ENCODE data around the gene VGF. TPM values are rescaled to one million over a fixed set of nuclear protein-coding genes. Genes with fewer than 3 reads are reported as not detected.
"Not testable (repeated sequence)": the region's sequence is repeated elsewhere in the genome, so short reads cannot be mapped to it uniquely, and the experiment has no call there.

VGF gene
- total RNA-seq, 1 donor from 2014 or later: 0.21 TPM

- H3K4me1 Mint-ChIP-seq (ENCODE audit: low read depth): peaks cover 8% of the 10 kb centered on the region
- H3K4me3 Mint-ChIP-seq: no peak within 1 kb of the TSS
- no peak for DNase-seq (ENCODE audit: low spot score)
- H3K9me3 Mint-ChIP-seq: no peaks in the 10 kb centered on the region
- H3K27ac Mint-ChIP-seq: no peak within 1 kb of the TSS
- intact Hi-C loops (cut with micrococcal nuclease): no loop called here
- no peaks in the 10 kb centered on the region for H3K36me3 Mint-ChIP-seq (ENCODE audit: low read depth)
- peaks cover 29% of the 10 kb centered on the region for H3K27me3 Mint-ChIP-seq (ENCODE audit: insufficient read depth)
These were observed 35.7 kb upstream of the VGF start, which contains the start of gene MOGAT3 for GRCh38 chr7:101200862-101201599. Gene MOGAT3 (minus strand): TSS chr7:101201036. CDS start chr7:101200854, 182 bp downstream.

GRCh38 chr7:101200504-101200861, 35.1 kb upstream of the VGF start:
- no peaks in the 10 kb centered on the region for H3K36me3 Mint-ChIP-seq (ENCODE audit: low read depth)
- H3K4me1 Mint-ChIP-seq (ENCODE audit: low read depth): peaks cover 8% of the 10 kb centered on the region
- no peak for DNase-seq (ENCODE audit: low spot score)
- H3K27me3 Mint-ChIP-seq (ENCODE audit: insufficient read depth): peaks cover 29% of the 10 kb centered on the region
- H3K9me3 Mint-ChIP-seq: no peaks in the 10 kb centered on the region
- no peak overlapping the region for H3K4me3 Mint-ChIP-seq
- H3K27ac Mint-ChIP-seq: no peak overlapping the region
- intact Hi-C loops (cut with micrococcal nuclease): no loop called here

- H3K4me1 Mint-ChIP-seq (ENCODE audit: low read depth); H3K4me3 Mint-ChIP-seq; H3K36me3 Mint-ChIP-seq (ENCODE audit: low read depth); H3K27ac Mint-ChIP-seq; intact Hi-C loops (cut with micrococcal nuclease); DNase-seq (ENCODE audit: low spot score); H3K9me3 Mint-ChIP-seq: not testable (repeated sequence)
- peaks cover 29% of the 10 kb centered on the region for H3K27me3 Mint-ChIP-seq (ENCODE audit: insufficient read depth)
These were observed 34.2 kb upstream of the VGF start for GRCh38 chr7:101199522-101199921.

GRCh38 chr7:101198476-101198875, 33.1 kb upstream of the VGF start:
- Mint-ChIP-seq H3K4me3 (no peak overlapping the region), H3K9me3 (no peaks in the 10 kb centered on the region), H3K4me1 (ENCODE audit: low read depth) (no peaks in the 10 kb centered on the region), H3K27me3 (ENCODE audit: insufficient read depth) (peaks cover 27% of the 10 kb centered on the region), H3K27ac (no peak overlapping the region), H3K36me3 (ENCODE audit: low read depth) (no peaks in the 10 kb centered on the region)
- intact Hi-C loops (cut with micrococcal nuclease): no loop called here
- DNase-seq (ENCODE audit: low spot score): no peak

- peaks cover 26% of the 10 kb centered on the region for H3K27me3 Mint-ChIP-seq (ENCODE audit: insufficient read depth)
- no peak overlapping the region for H3K27ac Mint-ChIP-seq
- H3K4me1 Mint-ChIP-seq (ENCODE audit: low read depth): no peaks in the 10 kb centered on the region
- intact Hi-C loops (cut with micrococcal nuclease): no loop called here
- no peaks in the 10 kb centered on the region for H3K36me3 Mint-ChIP-seq (ENCODE audit: low read depth)
- H3K9me3 Mint-ChIP-seq: no peaks in the 10 kb centered on the region
- DNase-seq (ENCODE audit: low spot score): no peak
- no peak overlapping the region for H3K4me3 Mint-ChIP-seq
These were observed 32.6 kb upstream of the VGF start for GRCh38 chr7:101197991-101198390.

GRCh38 chr7:101195884-101196283, 30.5 kb upstream of the VGF start:
- H3K4me1 Mint-ChIP-seq (ENCODE audit: low read depth): peaks cover 5% of the 10 kb centered on the region
- H3K27ac Mint-ChIP-seq: no peak overlapping the region
- DNase-seq (ENCODE audit: low spot score): no peak
- no peak overlapping the region for H3K4me3 Mint-ChIP-seq
- no peaks in the 10 kb centered on the region for H3K9me3 Mint-ChIP-seq
- intact Hi-C loops (cut with micrococcal nuclease): no loop called here
- peaks cover 18% of the 10 kb centered on the region for H3K27me3 Mint-ChIP-seq (ENCODE audit: insufficient read depth)
- no peaks in the 10 kb centered on the region for H3K36me3 Mint-ChIP-seq (ENCODE audit: low read depth)

- intact Hi-C loops (cut with micrococcal nuclease): no loop called here
- H3K36me3 Mint-ChIP-seq (ENCODE audit: low read depth): no peaks in the 10 kb centered on the region
- DNase-seq (ENCODE audit: low spot score): no peak
- H3K4me3 Mint-ChIP-seq: no peak overlapping the region
- no peak overlapping the region for H3K27ac Mint-ChIP-seq
- peaks cover 12% of the 10 kb centered on the region for H3K27me3 Mint-ChIP-seq (ENCODE audit: insufficient read depth)
- H3K9me3 Mint-ChIP-seq: no peaks in the 10 kb centered on the region
- H3K4me1 Mint-ChIP-seq (ENCODE audit: low read depth): peaks cover 5% of the 10 kb centered on the region
These were observed 23.7 kb upstream of the VGF start for GRCh38 chr7:101189109-101189508.

- no peak overlapping the region for H3K27ac Mint-ChIP-seq
- no peaks in the 10 kb centered on the region for H3K9me3 Mint-ChIP-seq
- DNase-seq (ENCODE audit: low spot score): no peak
- intact Hi-C loops (cut with micrococcal nuclease): no loop called here
- H3K27me3 Mint-ChIP-seq (ENCODE audit: insufficient read depth): peaks cover 17% of the 10 kb centered on the region
- no peaks in the 10 kb centered on the region for H3K36me3 Mint-ChIP-seq (ENCODE audit: low read depth)
- no peak overlapping the region for H3K4me3 Mint-ChIP-seq
- H3K4me1 Mint-ChIP-seq (ENCODE audit: low read depth): peaks cover 9% of the 10 kb centered on the region
These were observed 21.6 kb upstream of the VGF start for GRCh38 chr7:101186844-101187428.

GRCh38 chr7:101186194-101186593, 20.8 kb upstream of the VGF start:
- H3K4me3 Mint-ChIP-seq: no peak overlapping the region
- H3K9me3 Mint-ChIP-seq: no peaks in the 10 kb centered on the region
- H3K4me1 Mint-ChIP-seq (ENCODE audit: low read depth): peaks cover 9% of the 10 kb centered on the region
- H3K27me3 Mint-ChIP-seq (ENCODE audit: insufficient read depth): peaks cover 20% of the 10 kb centered on the region
- intact Hi-C loops (cut with micrococcal nuclease): no loop called here
- DNase-seq (ENCODE audit: low spot score): no peak
- H3K27ac Mint-ChIP-seq: no peak overlapping the region
- no peaks in the 10 kb centered on the region for H3K36me3 Mint-ChIP-seq (ENCODE audit: low read depth)

- intact Hi-C loops (cut with micrococcal nuclease): no loop called here
- Mint-ChIP-seq H3K9me3 (no peaks in the 10 kb centered on the region), H3K36me3 (ENCODE audit: low read depth) (no peaks in the 10 kb centered on the region), H3K27ac (no peak overlapping the region), H3K27me3 (ENCODE audit: insufficient read depth) (peaks cover 27% of the 10 kb centered on the region), H3K4me3 (no peak overlapping the region), H3K4me1 (ENCODE audit: low read depth) (peaks cover 9% of the 10 kb centered on the region)
- DNase-seq (ENCODE audit: low spot score): no peak
These were observed 20.0 kb upstream of the VGF start for GRCh38 chr7:101185258-101185839.

GRCh38 chr7:101180130-101180755, 14.9 kb upstream of the VGF start, which contains the start of gene NAT16:
Gene NAT16 (minus strand): TSS chr7:101180293. CDS start chr7:101174807, 5,486 bp downstream.
- H3K4me1 Mint-ChIP-seq (ENCODE audit: low read depth): peaks cover 9% of the 10 kb centered on the region
- no peak within 1 kb of the TSS for H3K4me3 Mint-ChIP-seq
- H3K27ac Mint-ChIP-seq: no peak within 1 kb of the TSS
- intact Hi-C loops (cut with micrococcal nuclease): no loop called here
- peaks cover 58% of the 10 kb centered on the region for H3K27me3 Mint-ChIP-seq (ENCODE audit: insufficient read depth)
- H3K9me3 Mint-ChIP-seq: no peaks in the 10 kb centered on the region
- no peaks in the 10 kb centered on the region for H3K36me3 Mint-ChIP-seq (ENCODE audit: low read depth)
- no peak for DNase-seq (ENCODE audit: low spot score)

- Mint-ChIP-seq H3K9me3 (no peaks in the 10 kb centered on the region), H3K27ac (no peak overlapping the region), H3K27me3 (ENCODE audit: insufficient read depth) (peaks cover 63% of the 10 kb centered on the region), H3K4me3 (no peak overlapping the region), H3K36me3 (ENCODE audit: low read depth) (no peaks in the 10 kb centered on the region), H3K4me1 (ENCODE audit: low read depth) (peaks cover 9% of the 10 kb centered on the region)
- intact Hi-C loops (cut with micrococcal nuclease): loop anchor here (10.0 kb wide), 2 partner anchors 125 to 215 kb away; partner anchors contain the start of gene MUC12
- no peak for DNase-seq (ENCODE audit: low spot score)
These were observed 14.3 kb upstream of the VGF start for GRCh38 chr7:101179713-101180112.

GRCh38 chr7:101179117-101179516, 13.7 kb upstream of the VGF start:
- Mint-ChIP-seq H3K36me3 (ENCODE audit: low read depth) (no peaks in the 10 kb centered on the region), H3K4me1 (ENCODE audit: low read depth) (peaks cover 15% of the 10 kb centered on the region), H3K27me3 (ENCODE audit: insufficient read depth) (peaks cover 68% of the 10 kb centered on the region), H3K27ac (no peak overlapping the region), H3K9me3 (no peaks in the 10 kb centered on the region), H3K4me3 (no peak overlapping the region)
- intact Hi-C loops (cut with micrococcal nuclease): loop anchor here (10.0 kb wide), 2 partner anchors 126 to 214 kb away; partner anchors contain the start of gene MUC12
- DNase-seq (ENCODE audit: low spot score): no peak
